ENCODE data around the gene KLK12.

KLK12 gene

DNA sequence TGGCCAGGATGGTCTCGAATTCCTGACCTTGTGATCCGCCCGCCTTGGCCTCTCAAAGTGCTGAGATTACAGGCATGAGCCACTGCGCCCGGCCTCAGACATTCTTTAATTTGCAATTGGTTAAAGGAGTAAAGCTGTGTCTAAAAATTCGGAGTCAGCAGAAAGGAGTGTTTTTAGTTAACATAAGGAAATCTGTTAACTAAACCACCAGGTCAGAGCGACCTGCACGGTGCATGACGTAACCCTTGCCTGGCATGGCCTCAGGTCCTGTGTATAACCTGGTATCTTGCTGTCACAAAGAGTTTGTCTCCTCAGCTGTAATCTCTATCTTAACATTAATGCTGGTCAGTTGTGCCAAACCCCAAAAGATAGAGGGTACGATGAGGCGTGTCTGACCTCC lies 9.5 kb upstream of the KLK12 start:
- no peak for DNase-seq

DNA sequence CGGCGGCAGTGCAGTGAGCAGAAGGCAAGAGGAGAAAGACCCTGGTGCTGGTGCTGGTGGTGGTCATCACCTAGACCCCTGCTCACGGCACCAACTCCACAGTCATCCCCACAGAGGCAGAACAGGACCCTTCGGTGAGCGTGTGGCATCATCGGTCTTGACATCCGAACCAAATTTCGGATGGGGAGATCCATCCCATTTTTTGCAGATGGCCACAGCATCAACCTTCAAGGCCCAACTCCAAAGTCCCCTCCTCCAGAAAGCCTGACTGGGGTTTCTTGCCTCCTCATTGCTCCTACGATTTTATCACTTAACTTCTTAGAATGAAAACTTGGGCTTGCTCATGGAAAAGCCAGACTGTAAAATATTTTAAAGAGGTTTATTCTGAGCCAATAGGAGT lies 8.7 kb upstream of the KLK12 start:
- DNase-seq = no peak

DNA sequence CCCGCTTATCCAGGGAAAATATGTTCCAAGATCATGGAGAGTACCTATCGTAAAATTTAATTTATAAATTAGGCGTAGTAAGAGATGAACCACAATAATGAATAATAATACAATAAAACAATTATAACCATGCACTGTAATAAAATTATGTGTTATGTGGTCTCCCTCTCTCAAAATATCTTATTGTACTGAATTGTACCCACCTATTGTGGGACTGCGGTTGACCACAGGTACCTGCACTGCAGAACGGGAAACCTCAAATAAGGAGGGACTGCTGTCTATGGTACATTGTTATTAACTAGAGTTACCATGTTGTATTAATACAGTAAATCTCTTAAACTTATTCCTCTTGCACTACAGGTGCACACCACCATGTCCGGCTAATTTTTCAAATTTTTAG lies 5.3 kb upstream of the KLK12 start:
- DNase-seq = no peak

DNA sequence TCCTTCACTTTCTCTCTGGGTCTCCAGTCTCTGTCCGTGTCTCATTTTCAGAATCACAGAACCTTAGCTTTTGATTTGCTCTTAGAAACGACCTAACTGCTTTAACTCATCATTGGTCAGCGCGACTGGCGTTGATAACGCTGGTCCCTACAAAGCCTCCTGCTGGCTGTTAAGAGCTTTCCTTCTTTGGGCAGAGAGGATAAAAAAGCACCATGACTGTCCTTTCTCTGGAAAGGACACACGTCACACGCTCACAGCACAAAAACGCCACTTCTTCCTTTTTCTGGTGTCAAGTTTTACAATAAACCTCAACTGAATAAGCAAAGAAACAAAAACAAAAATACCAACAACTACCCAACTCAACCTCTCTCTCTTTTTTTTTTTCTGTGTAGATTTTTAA lies 1.7 kb upstream of the KLK12 start:
- DNase-seq = no peak

DNA sequence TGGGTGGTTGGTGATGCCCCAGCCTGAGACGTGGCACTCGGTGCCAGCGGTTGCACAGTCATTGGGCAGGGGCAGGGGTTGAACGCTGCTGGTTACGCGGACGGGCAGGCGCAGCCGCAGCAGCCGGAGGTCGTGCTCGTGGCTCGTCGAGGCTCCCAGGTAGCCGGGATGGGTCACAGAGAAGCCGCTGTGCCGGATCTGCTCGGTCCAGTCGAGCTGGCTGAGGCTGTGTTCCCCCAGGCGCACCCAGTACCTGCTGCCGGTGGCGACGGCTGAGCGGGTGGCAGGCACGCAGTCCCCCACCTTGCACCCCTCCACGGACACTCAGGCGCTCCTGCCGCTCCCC lies 2.9 kb downstream of the KLK12 start:
- no peak for DNase-seq

DNA sequence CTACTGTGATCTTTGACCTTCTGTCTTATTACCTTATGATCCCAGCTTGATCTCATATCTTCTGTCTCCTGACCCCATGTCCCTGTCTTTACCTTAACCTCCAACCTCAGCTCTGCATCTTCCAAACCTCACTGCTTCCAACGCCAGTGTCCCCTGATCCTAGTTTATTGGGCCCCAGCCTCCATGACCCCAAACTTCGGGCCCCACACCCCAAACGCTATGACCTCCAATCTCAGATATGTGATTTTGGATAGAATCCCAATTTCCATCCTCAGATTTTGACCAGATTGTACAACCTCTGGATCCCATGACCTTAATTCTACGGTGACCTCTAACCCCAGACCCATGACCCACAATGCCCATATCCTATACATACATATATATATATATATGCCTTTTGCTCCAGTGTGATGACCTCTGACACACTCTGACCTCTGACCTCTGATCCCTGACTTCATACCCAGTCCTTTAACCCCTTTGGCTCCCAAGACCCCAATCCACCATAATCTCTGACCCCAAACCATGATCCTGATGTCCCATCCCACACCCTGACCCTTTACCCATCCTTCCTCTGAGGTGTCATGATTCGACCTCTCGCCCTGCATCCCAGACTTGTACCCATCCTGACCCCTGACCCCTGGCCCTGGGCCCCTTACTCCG lies 3.5 kb downstream of the KLK12 start:
- DNase-seq = no peak

DNA sequence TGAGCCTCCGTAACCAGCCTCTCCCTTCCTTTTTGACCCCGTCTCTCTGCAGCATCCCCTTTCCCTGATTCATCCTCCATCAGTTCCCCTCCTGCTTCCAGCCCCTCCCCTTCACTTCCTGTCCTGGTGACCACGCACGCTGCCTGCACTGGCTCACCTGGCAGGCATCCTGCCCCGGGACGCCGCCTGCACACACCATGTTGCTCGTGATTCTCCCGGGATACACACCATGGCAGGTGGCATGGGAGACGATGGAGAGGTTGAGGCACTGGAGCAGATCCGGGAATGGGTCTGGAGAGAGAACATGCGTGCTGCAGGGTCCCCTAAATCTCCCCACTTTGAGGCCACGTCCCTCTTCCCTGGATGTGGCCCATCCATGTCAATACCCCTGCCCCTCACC lies 4.2 kb downstream of the KLK12 start:
- no peak for DNase-seq

DNA sequence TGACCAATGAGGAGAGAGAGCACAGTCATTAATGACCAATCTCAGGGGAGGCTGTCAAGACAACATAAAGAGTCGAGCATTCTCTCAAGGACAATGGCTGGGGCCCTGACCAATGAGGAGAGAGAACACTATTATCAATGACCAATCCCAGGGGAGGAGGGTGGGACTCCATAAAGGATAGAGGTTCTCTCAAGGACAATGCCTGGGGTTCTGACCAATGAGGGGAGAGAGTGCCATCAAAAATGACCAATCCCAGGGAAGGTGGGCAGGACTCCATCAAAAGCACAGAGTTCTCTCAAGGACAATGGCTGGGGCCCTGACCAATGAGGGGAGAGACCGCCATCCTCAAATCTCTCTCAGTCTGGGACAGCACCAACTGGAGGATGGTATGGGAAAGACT lies 5.1 kb downstream of the KLK12 start:
- no peak for DNase-seq

DNA sequence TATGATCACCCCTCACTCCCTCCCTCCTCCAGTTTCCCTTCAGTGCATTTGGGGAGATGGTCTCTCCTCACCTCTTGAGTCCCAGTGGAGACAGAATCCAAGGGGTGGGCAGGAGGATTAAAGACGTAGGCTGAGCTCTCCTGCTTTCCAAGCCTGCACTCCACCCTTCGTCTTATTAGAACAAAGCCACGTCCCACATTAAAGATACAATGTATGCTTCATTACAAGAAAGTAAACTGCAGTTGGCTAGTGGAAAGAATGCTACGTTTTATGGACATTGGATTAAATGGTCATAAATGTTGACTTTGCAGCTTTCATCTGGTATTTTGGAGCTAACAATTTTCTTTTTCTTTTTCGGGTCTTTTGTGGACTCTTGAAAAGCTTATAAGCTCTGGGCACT lies 6.9 kb downstream of the KLK12 start:
- no peak for DNase-seq

DNA sequence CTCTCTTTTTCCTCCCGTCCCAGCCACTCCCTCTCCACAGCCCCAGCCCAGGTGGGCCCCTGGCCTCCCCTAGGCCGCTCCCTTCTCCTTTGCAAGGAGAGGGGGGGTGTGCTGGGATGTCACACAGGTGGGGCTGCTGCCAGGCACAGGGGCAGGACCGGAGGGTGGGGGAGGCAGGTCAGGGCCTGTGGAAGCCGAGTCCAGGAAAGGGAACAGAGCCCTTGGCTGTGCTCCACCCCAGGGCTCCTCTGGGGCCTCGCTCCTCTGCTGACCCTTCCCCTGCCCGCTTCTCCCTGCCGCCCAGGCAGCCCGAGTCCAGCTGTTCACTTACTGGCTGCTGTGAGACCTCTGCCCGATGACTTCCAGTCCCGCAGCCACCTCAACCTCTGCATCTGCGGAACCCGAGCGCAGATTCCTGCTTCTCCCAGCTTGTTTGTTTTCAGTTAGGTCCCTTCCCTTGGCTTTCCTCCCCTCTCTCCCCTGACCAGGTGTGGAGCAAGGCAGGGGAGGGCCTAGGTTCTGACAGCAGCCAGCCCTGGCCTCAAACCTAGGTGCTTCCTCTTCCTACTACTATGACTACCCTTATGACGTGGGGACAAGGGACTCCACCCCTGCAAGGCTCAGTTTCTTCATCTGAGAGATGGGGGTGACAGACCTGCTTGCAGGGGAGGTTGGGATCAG lies 7.5 kb downstream of the KLK12 start:
- DNase-seq = no peak

DNA sequence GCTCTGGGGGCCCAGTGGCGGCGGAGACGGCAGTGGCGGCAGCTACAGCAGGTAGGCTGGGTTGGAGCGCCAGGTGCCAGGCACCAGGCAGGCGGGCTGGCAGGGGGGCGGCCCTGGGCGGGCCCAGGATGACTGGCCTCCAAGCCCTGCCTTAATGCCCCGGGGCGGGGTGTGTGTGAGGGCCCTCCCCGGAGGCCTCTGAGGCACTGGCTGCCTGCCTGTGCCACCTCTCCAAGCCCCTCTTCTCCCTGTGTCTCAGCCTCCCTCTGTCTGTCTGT lies 8.3 kb downstream of the KLK12 start, which contains the start of gene KLK11:
Gene KLK11, minus strand, starts transcription at position 63 of the 278 bp plus-strand sequence. CDS start 985 bp downstream, outside the sequence.
- DNase-seq = no peak

DNA sequence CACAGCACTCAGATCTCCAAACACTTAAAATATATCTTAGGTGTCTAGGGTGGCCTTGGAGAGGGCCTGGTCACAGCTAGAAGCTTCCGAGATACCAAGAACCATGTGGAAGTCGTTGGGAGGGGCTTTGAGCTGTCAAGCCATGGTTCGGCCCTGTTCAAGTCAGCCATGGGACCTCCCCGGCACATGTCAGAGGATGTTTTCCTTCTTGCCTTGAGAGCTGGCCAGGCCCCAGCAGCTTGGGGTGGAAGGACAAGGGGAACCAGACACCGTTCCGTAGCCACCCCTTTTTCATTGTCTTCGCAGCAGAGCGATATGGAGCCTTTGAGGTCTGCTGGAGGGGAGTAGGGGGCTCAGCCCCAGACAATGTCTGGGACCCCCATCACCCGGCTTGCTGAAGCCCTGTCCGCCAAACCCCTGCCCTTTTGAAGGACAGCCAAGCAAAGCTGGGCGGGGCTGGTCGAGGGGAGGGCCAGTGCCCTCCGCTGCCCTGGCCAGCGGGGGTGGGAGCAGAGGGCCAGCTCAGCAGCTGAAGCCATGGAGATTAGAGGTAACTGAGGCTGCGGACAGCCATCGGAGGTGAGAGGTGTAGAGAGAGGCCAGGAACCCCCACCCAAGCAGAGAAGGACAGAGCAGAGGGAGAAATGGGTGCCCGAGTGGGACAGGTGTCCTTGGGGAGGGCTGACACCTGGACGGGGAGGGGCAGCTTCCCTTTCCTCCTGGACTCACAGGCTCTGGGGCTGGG lies 8.8 kb downstream of the KLK12 start:
- no peak for DNase-seq

DNA sequence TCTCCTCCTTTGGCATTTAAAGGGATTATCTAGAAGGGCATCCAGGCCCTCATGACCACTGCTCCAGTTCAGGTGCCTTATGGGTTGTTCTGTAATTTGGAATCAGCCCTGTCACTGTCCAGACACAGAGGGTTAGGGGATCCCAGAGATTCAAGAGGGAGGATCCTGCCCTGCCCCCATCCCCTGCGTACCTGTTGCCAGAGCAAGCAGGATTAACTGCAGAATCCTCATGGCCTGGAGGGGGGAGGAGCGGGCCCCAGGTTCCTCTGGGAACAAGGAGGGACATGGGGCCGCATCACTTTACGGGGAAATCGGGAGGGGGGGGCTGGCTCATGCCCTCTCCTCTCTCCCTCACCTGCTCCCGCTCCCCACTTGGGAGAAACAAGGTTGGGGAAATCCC lies 9.4 kb downstream of the KLK12 start:
- DNase-seq = no peak

DNA sequence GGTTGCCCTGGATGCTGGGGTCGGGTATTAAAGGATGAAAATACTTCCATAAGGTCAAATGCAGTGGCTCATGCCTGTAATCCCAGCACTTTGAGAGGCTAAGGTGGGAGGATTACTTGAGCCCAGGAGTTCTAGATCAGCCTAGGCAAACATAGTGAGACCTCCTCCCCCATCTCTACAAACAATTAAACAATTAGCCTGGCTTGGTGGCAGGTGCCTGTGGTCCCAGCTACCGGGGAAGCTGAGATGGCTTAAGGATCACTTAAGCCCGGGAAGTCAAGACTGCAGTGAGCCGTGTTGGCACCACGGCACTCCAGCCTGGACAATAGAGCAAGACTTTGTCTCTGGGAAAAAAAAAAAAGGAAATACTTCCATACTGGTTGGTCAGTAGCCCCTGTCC lies 9.9 kb downstream of the KLK12 start:
- no peak for DNase-seq

DNA sequence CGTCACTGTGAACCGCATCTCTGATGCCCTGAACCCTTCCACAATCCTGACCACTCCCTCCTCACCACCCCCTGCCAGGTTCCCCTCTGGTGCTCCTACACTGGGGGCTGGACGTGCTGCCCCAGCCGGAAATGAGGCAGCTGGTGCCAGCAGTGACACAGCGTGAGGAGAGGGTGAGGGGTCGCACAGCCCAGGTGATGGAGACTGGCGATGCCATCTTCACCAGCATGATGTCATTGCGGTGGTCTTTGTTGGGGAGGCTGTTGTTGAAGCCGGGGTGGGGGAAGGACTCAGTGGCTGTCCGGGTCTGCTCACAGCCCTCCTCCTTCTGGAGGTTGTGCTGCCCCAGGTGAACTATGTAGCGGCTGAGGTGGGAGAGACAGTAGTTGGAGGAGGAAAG lies 10.9 kb downstream of the KLK12 start:
- no peak for DNase-seq

DNA sequence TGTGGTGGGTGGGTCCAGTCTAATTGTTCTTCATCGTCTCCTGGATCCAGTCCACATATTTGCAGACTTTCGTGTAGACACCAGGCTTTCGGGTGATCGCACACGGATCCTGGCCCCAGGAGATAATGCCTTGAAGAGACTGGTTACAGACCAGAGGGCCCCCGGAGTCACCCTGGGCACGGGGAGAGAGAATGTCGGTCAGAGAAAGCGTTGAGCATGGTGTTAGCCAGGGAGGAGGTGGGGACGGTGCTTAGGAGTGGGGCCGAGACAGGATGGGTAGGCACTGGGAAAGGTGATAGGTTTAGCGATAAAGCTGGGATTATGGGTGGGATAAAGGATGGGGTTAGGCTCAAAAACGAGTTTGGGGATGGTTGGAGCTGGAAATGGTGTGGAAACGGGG lies 12.3 kb downstream of the KLK12 start:
- DNase-seq = no peak

DNA sequence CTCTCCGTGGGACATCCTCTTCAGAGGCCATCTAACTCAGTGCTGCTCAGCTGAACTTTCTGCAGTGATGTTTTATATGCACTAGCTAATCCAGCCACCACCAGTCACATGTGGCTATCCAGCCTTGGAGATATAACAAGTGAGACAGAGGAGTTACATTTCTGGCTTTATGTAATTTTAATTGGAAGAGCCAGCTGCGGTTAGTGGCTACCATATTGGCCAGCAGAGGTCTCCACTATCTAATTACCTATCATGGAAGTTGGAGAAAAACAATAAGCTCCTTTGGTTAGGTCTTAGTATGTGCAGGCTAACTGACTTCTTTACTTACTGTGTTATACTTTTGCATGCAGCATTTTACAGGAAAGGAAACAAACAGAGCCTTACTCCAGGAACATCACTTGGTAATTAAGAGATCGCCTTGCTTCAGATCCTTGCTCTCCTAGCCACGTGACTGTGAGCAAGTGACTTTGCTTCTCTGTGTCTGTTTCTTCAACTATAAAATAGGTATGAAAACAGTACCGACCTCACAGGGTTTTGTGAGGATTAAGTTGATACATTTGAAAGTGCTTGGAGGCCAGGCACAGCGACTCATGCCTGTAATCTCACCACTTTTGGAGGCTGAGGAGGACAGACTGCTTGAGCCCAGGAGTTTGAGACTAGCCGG lies 13.7 kb downstream of the KLK12 start:
- DNase-seq = peak; percentile 4

DNA sequence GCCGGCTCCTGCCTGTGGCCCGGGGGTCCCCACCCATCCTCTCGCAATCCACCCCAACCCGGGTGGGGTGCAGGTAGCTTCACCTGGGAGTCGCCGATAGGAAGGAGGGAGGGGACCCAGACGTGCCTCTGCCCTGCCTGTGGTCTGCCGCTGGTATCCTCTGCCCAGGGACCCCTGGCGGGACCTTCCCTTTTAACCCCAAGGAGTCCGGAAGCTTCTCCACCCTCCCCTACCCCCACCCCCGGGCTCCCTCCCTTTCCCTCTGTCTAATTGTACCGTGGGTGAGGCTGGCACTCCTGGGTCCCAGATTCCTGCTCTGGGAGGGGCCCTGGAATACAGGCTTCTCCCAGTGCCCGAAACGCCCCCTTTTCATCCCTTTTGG lies 15.3 kb downstream of the KLK12 start, which contains the start of gene KLK10:
Gene KLK10, minus strand, starts transcription at position 166 of the 382 bp plus-strand sequence. CDS start 579 bp downstream, outside the sequence.
- DNase-seq = no peak

DNA sequence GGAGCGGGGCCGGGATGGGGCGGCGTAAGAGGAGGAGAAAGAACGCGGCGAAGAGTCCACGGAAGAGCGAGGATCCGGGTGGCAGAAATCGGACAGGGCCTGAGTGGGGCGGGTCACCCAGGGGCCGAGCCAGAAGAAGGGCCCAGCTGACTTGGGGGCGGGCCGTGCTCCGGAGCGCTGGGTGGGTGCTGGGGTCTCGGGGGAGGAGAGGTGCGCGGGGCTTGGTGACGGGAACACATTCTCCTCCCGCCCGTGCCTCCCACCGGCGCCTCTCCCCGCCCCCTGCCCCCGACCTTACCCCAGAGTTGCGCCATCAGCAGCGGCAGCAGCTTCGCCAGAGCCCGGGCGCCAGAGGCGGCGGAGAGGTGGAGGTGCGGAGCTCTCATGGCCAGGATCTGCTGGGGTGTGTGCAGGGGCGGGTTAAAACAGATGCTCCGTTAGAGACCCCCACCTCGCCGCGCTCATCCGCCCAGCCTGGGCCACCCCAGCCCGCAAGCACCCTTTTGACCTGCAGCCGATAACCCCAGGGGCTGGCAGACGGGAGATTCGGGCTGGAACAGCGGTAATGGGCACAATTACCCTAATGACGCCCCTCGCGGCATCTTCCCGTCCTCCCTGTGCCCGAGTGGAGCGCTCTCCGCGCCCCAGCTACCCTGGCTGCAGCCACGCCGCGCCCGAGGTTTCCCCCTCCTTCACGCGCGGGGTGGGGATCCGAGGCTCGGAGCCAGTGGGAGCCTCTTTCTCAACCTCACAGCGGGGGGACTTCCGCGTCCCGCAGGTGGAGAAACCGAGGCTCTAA lies 15.9 kb downstream of the KLK12 start:
- no peak for DNase-seq

DNA sequence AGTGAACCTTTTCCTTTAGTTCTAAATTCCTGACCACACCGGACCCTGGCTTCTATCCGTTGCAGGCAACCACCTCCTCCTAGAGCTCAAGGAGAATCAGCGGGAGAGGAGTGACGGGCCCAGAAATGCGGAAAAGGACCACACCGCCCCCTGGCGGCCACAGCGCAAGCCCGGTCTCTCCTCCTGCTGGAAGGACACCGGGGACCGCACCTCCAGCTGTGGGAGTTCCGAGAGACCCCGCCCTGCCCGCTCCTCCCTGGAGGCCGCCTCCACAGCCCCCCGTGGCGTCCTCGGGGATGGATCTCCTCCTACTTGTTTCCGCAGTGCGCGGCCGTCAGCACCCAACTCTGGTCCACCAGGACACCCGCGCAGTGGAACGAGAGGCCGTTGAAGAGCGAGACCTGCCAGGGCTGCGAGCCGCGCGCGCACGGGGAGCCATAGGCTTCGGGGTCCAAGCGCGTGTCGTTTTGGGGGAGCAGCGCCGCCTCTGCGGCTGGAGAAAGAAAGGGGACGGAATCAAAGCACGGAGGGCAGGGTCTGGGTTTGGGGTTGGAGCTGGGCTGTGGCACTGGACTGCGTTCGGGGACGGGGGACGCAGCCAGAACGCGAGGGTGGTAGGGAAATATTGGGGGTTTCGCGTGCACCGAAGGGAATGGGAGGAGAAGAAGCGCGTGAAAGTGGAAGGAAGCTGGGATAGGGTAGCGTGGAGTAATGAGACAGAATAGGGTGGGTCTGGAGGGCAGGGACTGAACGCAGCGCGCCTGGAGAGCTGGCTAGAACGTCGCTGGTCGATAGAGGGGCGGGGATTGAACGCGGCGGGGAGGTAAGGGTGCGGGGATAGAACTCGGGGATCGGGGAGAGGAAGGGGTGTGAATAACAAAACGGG lies 17.8 kb downstream of the KLK12 start:
- peak; percentile 27 for DNase-seq

DNA sequence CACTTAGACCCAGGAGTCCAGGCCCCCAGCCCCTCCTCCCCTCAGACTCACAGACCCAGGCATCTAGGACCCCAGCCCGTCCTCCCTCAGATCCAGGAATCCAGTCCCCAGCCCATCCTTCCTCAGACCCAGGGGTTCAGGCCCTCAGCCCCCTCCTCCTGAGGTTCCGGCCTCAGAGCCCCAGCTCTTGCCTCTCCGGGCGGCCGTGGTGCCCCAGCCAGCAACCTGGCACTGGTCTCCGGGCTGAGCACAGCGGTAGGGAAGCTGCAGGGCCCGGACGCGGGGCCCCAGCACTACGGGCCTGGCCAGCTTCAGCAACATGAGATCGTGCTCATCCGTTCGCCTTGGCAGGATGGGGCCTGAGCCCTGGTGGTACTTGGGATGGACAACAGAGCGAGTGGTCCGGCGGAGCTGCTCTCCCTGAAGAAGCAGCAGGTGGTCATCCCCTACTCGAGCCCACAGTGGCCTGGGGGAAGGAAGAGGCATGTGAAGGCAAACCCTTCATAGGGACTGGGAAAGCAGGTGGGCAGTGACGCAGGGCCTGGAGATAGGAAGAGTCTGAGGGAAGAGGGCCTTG lies 19.0 kb downstream of the KLK12 start:
- no peak for DNase-seq

DNA sequence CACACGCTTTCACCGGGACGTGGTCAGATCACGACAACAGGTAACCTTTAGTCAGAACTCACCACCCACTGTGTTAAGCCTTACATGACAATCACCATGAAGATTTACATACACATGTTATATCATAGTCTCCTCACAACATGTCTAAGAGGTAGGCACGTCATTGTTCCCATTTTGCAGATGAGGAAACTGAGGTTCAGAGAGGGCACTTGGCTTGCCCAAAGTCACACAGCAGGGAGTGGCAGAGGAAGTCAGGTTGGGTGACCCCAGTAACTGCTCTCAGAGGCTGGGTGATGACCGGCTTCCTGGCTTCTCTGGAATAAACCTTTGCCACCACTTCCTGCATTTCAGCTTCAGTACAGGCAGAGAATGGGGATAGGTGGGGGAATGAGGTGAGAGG lies 20.6 kb downstream of the KLK12 start:
- DNase-seq = no peak

All from CD4-positive, alpha-beta T cell treated with Interleukin-4 for 4 hours (primary cell).